Measurements from ENCODE around the gene SHB.

The SHB gene

GRCh38 chr9:38039907-38040682 lies 28.9 kb downstream of the SHB start:
- FAIRE-seq, result no peak

- FAIRE-seq, result no peak
Measured at GRCh38 chr9:38039090-38039906, 29.7 kb downstream of the SHB start.

GRCh38 chr9:38038307-38039089 lies 30.5 kb downstream of the SHB start:
- FAIRE-seq, result no peak

GRCh38 chr9:38037981-38038306 lies 31.1 kb downstream of the SHB start:
- FAIRE-seq, result no peak

GRCh38 chr9:38036359-38037084 lies 32.5 kb downstream of the SHB start:
- FAIRE-seq, result no peak

GRCh38 chr9:38035873-38036272 lies 33.2 kb downstream of the SHB start:
- FAIRE-seq, result no peak

- FAIRE-seq, result no peak
Measured at GRCh38 chr9:38033941-38034340, 35.1 kb downstream of the SHB start.

GRCh38 chr9:38032266-38033110 lies 36.5 kb downstream of the SHB start:
- FAIRE-seq, result no peak

GRCh38 chr9:38031594-38031993 lies 37.4 kb downstream of the SHB start:
- no peak for FAIRE-seq

- FAIRE-seq, result no peak
Measured at GRCh38 chr9:38030658-38031057, 38.4 kb downstream of the SHB start.

- FAIRE-seq, result no peak
Measured at GRCh38 chr9:38029915-38030638, 39.0 kb downstream of the SHB start.

GRCh38 chr9:38027714-38028113 lies 41.3 kb downstream of the SHB start:
- FAIRE-seq, result no peak

- no peak for FAIRE-seq
Measured at GRCh38 chr9:38026840-38027527, 42.0 kb downstream of the SHB start.

- FAIRE-seq, result no peak
Measured at GRCh38 chr9:38026021-38026809, 42.8 kb downstream of the SHB start.

- FAIRE-seq, result no peak
Measured at GRCh38 chr9:38025166-38025565, 43.9 kb downstream of the SHB start.

GRCh38 chr9:38024036-38024681 lies 44.9 kb downstream of the SHB start:
- no peak for FAIRE-seq

GRCh38 chr9:38023661-38024035 lies 45.4 kb downstream of the SHB start:
- FAIRE-seq, result no peak

GRCh38 chr9:38022995-38023394 lies 46.0 kb downstream of the SHB start:
- FAIRE-seq, result no peak

- FAIRE-seq, result no peak
Measured at GRCh38 chr9:38022203-38022895, 46.7 kb downstream of the SHB start.

Measured in islet of Langerhans (tissue), 1 donor.